BLaER1 (cell line): ENCODE data around the gene NAA10.
A peak's percentile ranks its signal among the peaks of the same experiment; 100 is the strongest.

Experiments used
- H3K27ac ChIP-seq: shearing (Covaris generic); formaldehyde crosslinking; 2 replicates; pipeline ENCODE4 v1.8.1; 2022
- H3K27me3 ChIP-seq: shearing (Covaris generic); formaldehyde crosslinking; 2 replicates; pipeline ENCODE4 v1.8.1; 2022
- H3K36me3 ChIP-seq: shearing (Covaris generic); formaldehyde crosslinking; 2 replicates; pipeline ENCODE4 v1.8.1; 2022
- H3K4me1 ChIP-seq: shearing (Covaris generic); formaldehyde crosslinking; 2 replicates; pipeline ENCODE4 v1.8.1; 2022
- H3K4me2 ChIP-seq: shearing (Covaris generic); formaldehyde crosslinking; 2 replicates; pipeline ENCODE4 v1.8.1; 2022
- H3K4me3 ChIP-seq: shearing (Covaris generic); formaldehyde crosslinking; 2 replicates; pipeline ENCODE4 v1.8.1; 2022
- H3K9ac ChIP-seq: shearing (Covaris generic); formaldehyde crosslinking; 2 replicates; pipeline ENCODE4 v1.8.1; 2022
- H3K9me3 ChIP-seq: shearing (Covaris generic); formaldehyde crosslinking; 2 replicates; pipeline ENCODE4 v1.8.1; 2022
- H4K20me1 ChIP-seq: shearing (Covaris generic); formaldehyde crosslinking; 2 replicates; pipeline ENCODE4 v1.8.1; 2022
- Cebpa-rat ChIP-seq: shearing (Covaris generic); IDR thresholded peaks from 2 replicates; pipeline ENCODE4 v1.8.1; 2022

NAA10 gene

GRCh38 chrX:153930011-153930910 is 4.6 kb downstream of the NAA10 start:
- Histone ChIP-seq H3K36me3 (peaks cover 41% of the 10 kb centered on the region), H4K20me1 (peaks cover 93% of the 10 kb centered on the region), H3K27ac (peak overlapping the region; percentile 72), H3K9me3 (no peaks in the 10 kb centered on the region), H3K4me2 (peak overlapping the region; percentile 99), H3K27me3 (peaks cover 54% of the 10 kb centered on the region), H3K4me3 (no peak overlapping the region), H3K4me1 (peaks cover 68% of the 10 kb centered on the region), H3K9ac (peak overlapping the region; percentile 65; the same call in 1 of the 2 replicates)
- TF ChIP-seq Cebpa-rat, result no peak

- Histone ChIP-seq H3K36me3 (peaks cover 41% of the 10 kb centered on the region), H3K4me2 (peak overlapping the region; percentile 99), H4K20me1 (peaks cover 98% of the 10 kb centered on the region), H3K4me3 (peak overlapping the region; percentile 70; the same call in 1 of the 2 replicates), H3K9me3 (no peaks in the 10 kb centered on the region), H3K9ac (peak overlapping the region; percentile 65; the same call in 1 of the 2 replicates), H3K4me1 (peaks cover 75% of the 10 kb centered on the region), H3K27me3 (peaks cover 61% of the 10 kb centered on the region), H3K27ac (peak overlapping the region; percentile 72)
- no peak for TF ChIP-seq Cebpa-rat
These were observed 5.3 kb downstream of the NAA10 start for GRCh38 chrX:153929576-153929975.

- peak overlapping the region; percentile 72 for H3K27ac ChIP-seq
- peaks cover 79% of the 10 kb centered on the region for H3K4me1 ChIP-seq
- no peaks in the 10 kb centered on the region for H3K9me3 ChIP-seq
- H4K20me1 ChIP-seq, result peaks cover 98% of the 10 kb centered on the region
- TF ChIP-seq Cebpa-rat, result no peak
- H3K27me3 ChIP-seq, result peaks cover 61% of the 10 kb centered on the region
- H3K4me2 ChIP-seq, result peak overlapping the region; percentile 99
- peaks cover 41% of the 10 kb centered on the region for H3K36me3 ChIP-seq
- peak overlapping the region; percentile 70 for H3K4me3 ChIP-seq
- peak overlapping the region; percentile 65 for H3K9ac ChIP-seq
These were observed 6.0 kb downstream of the NAA10 start for GRCh38 chrX:153928846-153929245.

GRCh38 chrX:153927922-153928760 is 6.7 kb downstream of the NAA10 start:
- peaks cover 79% of the 10 kb centered on the region for H3K4me1 ChIP-seq
- peak overlapping the region; percentile 70 for H3K4me3 ChIP-seq
- peak overlapping the region; percentile 99 for H3K27ac ChIP-seq
- H3K9ac ChIP-seq, result peak overlapping the region; percentile 97
- peaks cover 61% of the 10 kb centered on the region for H3K27me3 ChIP-seq
- H4K20me1 ChIP-seq, result peaks cover 98% of the 10 kb centered on the region
- peaks cover 39% of the 10 kb centered on the region for H3K36me3 ChIP-seq
- H3K9me3 ChIP-seq, result no peaks in the 10 kb centered on the region
- no peak for TF ChIP-seq Cebpa-rat
- H3K4me2 ChIP-seq, result peak overlapping the region; percentile 99

- no peak for TF ChIP-seq Cebpa-rat
- peak overlapping the region; percentile 99 for H3K27ac ChIP-seq
- H4K20me1 ChIP-seq, result peaks cover 98% of the 10 kb centered on the region
- H3K9ac ChIP-seq, result peak overlapping the region; percentile 97
- no peaks in the 10 kb centered on the region for H3K9me3 ChIP-seq
- peaks cover 61% of the 10 kb centered on the region for H3K27me3 ChIP-seq
- H3K4me1 ChIP-seq, result peaks cover 84% of the 10 kb centered on the region
- peaks cover 34% of the 10 kb centered on the region for H3K36me3 ChIP-seq
- H3K4me3 ChIP-seq, result peak overlapping the region; percentile 70
- H3K4me2 ChIP-seq, result peak overlapping the region; percentile 99
These were observed 7.2 kb downstream of the NAA10 start for GRCh38 chrX:153927672-153927921.

GRCh38 chrX:153926858-153927671 is 7.8 kb downstream of the NAA10 start:
- Histone ChIP-seq H4K20me1 (peaks cover 98% of the 10 kb centered on the region), H3K9me3 (no peaks in the 10 kb centered on the region), H3K4me3 (peak overlapping the region; percentile 70), H3K4me2 (peak overlapping the region; percentile 99), H3K9ac (peak overlapping the region; percentile 97), H3K27ac (peak overlapping the region; percentile 99), H3K27me3 (peaks cover 61% of the 10 kb centered on the region), H3K36me3 (peaks cover 29% of the 10 kb centered on the region), H3K4me1 (peaks cover 89% of the 10 kb centered on the region)
- TF ChIP-seq Cebpa-rat, result no peak

GRCh38 chrX:153926552-153926857 is 8.3 kb downstream of the NAA10 start:
- peak overlapping the region; percentile 99 for H3K4me2 ChIP-seq
- peak overlapping the region; percentile 99 for H3K27ac ChIP-seq

GRCh38 chrX:153925739-153926551 is 8.9 kb downstream of the NAA10 start, which contains the start of gene ARHGAP4:
ARHGAP4 (minus strand) TSS chrX:153926264; CDS start chrX:153926202, 62 bp downstream.
- H3K27ac ChIP-seq, result peak within 1 kb of the TSS; percentile 99
- H3K4me3 ChIP-seq, result peak within 1 kb of the TSS; percentile 70
- no peaks in the 10 kb centered on the region for H3K9me3 ChIP-seq
- H3K36me3 ChIP-seq, result peaks cover 26% of the 10 kb centered on the region
- peaks cover 95% of the 10 kb centered on the region for H3K4me1 ChIP-seq
- peaks cover 61% of the 10 kb centered on the region for H3K27me3 ChIP-seq
- peak within 1 kb of the TSS; percentile 97 for H3K9ac ChIP-seq
- no peak for TF ChIP-seq Cebpa-rat
- peaks cover 98% of the 10 kb centered on the region for H4K20me1 ChIP-seq
- H3K4me2 ChIP-seq, result peak within 1 kb of the TSS; percentile 99

More at GRCh38 chrX:153926552-153926857, 8.3 kb downstream of the NAA10 start:
- peaks cover 98% of the 10 kb centered on the region for H4K20me1 ChIP-seq
- no peaks in the 10 kb centered on the region for H3K9me3 ChIP-seq
- peaks cover 93% of the 10 kb centered on the region for H3K4me1 ChIP-seq
- H3K9ac ChIP-seq, result peak overlapping the region; percentile 97
- H3K27me3 ChIP-seq, result peaks cover 61% of the 10 kb centered on the region
- peak overlapping the region; percentile 70 for H3K4me3 ChIP-seq
- H3K36me3 ChIP-seq, result peaks cover 26% of the 10 kb centered on the region
- TF ChIP-seq Cebpa-rat, result no peak
